HUES48 (cell line): ENCODE measurements around the gene ZIC3.
A peak's percentile ranks its signal among the peaks of the same experiment; 100 is the strongest.
"Not testable (repeated sequence)": the region's sequence is repeated elsewhere in the genome, so short reads cannot be mapped to it uniquely, and the experiment has no call there.

Source experiments
- H3K27ac ChIP-seq: one replicate; pipeline ENCODE4 v1.7.0; 2013; ENCODE audit warnings: low read depth, low read length, inconsistent platforms
- H3K27me3 ChIP-seq: 2 replicates; pipeline ENCODE4 v1.6.1; 2013; ENCODE audit warnings: mild to moderate bottlenecking, low read length; ENCODE audit not compliant: control insufficient read depth, insufficient read depth
- H3K36me3 ChIP-seq: 2 replicates; pipeline ENCODE4 v1.6.1; 2013; ENCODE audit warnings: low read length; ENCODE audit not compliant: control insufficient read depth, insufficient read depth
- H3K4me1 ChIP-seq: 2 replicates; pipeline ENCODE4 v1.6.1; 2013; ENCODE audit warnings: mild to moderate bottlenecking, low read length; ENCODE audit not compliant: control insufficient read depth, insufficient read depth
- H3K4me3 ChIP-seq: 2 replicates; pipeline ENCODE4 v1.5.1; 2013; ENCODE audit warnings: mild to moderate bottlenecking, low read depth, low read length
- H3K9ac ChIP-seq: 2 replicates; pipeline ENCODE4 v1.6.1; 2013; ENCODE audit warnings: mild to moderate bottlenecking, low read depth, low read length, moderate library complexity
- H3K9me3 ChIP-seq: 2 replicates; pipeline ENCODE4 v1.6.1; 2013; ENCODE audit warnings: low read length; ENCODE audit not compliant: control insufficient read depth, insufficient read depth

The ZIC3 gene

DNA sequence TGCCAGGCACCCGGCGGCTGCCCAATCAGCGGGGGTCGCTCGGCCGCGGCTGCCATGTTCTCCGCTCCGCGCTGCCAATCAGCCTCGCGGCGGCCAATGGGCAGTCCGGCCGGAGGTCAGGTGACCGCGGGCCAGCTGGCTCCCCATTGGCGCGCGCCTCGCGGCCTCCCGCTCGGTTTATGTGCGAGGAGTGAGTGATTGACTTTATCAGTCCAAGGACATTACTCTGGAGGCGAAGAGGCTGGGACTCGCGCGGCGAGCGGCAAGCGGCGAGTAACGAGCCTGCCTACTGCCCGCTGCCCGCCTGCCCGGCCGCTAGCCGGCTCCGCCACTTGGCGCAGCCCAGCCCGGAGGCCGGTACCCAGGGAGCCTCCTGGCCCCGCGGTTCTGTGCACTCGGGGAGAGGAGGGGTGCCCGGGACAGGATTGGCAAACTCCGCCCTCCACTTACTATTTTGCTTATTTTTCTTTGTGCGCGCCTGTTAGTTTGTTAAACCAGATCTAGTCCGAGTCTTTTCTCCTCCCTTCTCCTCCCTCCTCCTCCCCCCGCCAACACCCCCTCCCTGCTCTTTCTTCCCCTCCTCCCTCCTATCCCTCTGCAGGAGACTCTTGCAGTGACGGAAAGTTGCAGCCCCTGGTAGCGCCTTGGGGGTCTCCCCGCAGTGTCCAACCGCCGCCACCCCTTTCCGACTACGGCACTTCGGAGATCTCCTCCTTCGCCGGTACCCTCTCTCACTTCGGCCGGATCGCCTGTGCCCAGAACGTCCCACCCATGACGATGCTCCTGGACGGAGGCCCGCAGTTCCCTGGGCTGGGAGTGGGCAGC lies at the start of gene ZIC3:
TSS of gene ZIC3 (plus strand) at position 207 of the 825 bp plus-strand sequence. CDS start at position 772, 565 bp downstream.
- Histone ChIP-seq H3K4me1 (peaks cover 42% of the 10 kb centered on the region), H3K36me3 (peaks cover 32% of the 10 kb centered on the region), H3K9me3 (no peaks in the 10 kb centered on the region), H3K4me3 (peak within 1 kb of the TSS; percentile 87), H3K27me3 (peaks cover 9% of the 10 kb centered on the region; the same call in 1 of the 2 replicates), H3K9ac (peak within 1 kb of the TSS; percentile 65), H3K27ac (peak within 1 kb of the TSS; percentile 97)

- no peak overlapping the region for H3K27ac ChIP-seq
- no peaks in the 10 kb centered on the region for H3K27me3 ChIP-seq
- no peaks in the 10 kb centered on the region for H3K36me3 ChIP-seq
- H3K9me3 ChIP-seq, result no peaks in the 10 kb centered on the region
- no peak overlapping the region for H3K9ac ChIP-seq
- H3K4me3 ChIP-seq, result no peak overlapping the region
- H3K4me1 ChIP-seq, result peaks cover 10% of the 10 kb centered on the region
Observed at GRCh38 chrX:137519459-137519858, 46.5 kb upstream of the ZIC3 start.

- H3K36me3 ChIP-seq, result no peaks in the 10 kb centered on the region
- no peak overlapping the region for H3K9ac ChIP-seq
- no peaks in the 10 kb centered on the region for H3K9me3 ChIP-seq
- H3K27me3 ChIP-seq, result peaks cover 82% of the 10 kb centered on the region
- peaks cover 23% of the 10 kb centered on the region for H3K4me1 ChIP-seq
- H3K27ac ChIP-seq, result no peak overlapping the region
- H3K4me3 ChIP-seq, result peak overlapping the region; percentile 23; the same call in 1 of the 2 replicates
Observed at GRCh38 chrX:137545711-137546651, 19.9 kb upstream of the ZIC3 start.

GRCh38 chrX:137547291-137547690 lies 18.6 kb upstream of the ZIC3 start:
- Histone ChIP-seq H3K4me3 (peak overlapping the region; percentile 66), H3K27me3 (peaks cover 87% of the 10 kb centered on the region), H3K4me1 (peaks cover 29% of the 10 kb centered on the region), H3K9ac (no peak overlapping the region), H3K9me3 (no peaks in the 10 kb centered on the region), H3K27ac (no peak overlapping the region), H3K36me3 (no peaks in the 10 kb centered on the region)

DNA sequence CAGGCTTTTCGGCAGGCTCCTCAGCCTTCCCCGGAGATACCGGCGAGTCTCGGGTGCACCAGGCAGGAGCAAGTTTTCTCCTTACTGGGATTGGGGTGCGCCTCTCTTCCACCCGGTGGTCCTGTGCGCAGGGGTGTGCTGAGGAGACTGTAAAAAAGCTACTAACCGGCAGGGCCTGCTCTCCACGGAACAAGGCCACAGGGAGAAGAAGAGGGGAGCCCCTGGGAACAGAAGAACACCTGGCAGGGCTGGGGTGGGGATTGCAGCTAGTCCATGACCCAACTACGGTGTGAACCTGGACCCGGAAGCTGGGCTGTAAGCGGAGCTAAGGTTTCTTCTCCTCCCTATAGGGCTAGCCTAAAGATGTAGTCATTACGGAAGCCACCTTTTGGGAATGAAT lies 17.7 kb upstream of the ZIC3 start:
- H3K27me3 ChIP-seq, result peaks cover 82% of the 10 kb centered on the region
- H3K36me3 ChIP-seq, result no peaks in the 10 kb centered on the region
- no peak overlapping the region for H3K9ac ChIP-seq
- H3K9me3 ChIP-seq, result no peaks in the 10 kb centered on the region
- H3K27ac ChIP-seq, result no peak overlapping the region
- H3K4me3 ChIP-seq, result peak overlapping the region; percentile 66
- H3K4me1 ChIP-seq, result peaks cover 29% of the 10 kb centered on the region

GRCh38 chrX:137549073-137549472 lies 16.9 kb upstream of the ZIC3 start:
- Histone ChIP-seq H3K4me1 (peaks cover 29% of the 10 kb centered on the region), H3K9ac (no peak overlapping the region), H3K27me3 (peaks cover 74% of the 10 kb centered on the region), H3K27ac (peak overlapping the region; percentile 67), H3K36me3 (no peaks in the 10 kb centered on the region), H3K4me3 (peak overlapping the region; percentile 66), H3K9me3 (no peaks in the 10 kb centered on the region)

GRCh38 chrX:137549851-137550664 lies 15.9 kb upstream of the ZIC3 start:
- Histone ChIP-seq H3K9ac (peak overlapping the region; percentile 42; the same call in 1 of the 2 replicates), H3K4me3 (peak overlapping the region; percentile 66), H3K27me3 (peaks cover 64% of the 10 kb centered on the region)

GRCh38 chrX:137550665-137551261 lies 15.2 kb upstream of the ZIC3 start:
- Histone ChIP-seq H3K27me3 (peaks cover 57% of the 10 kb centered on the region), H3K4me3 (peak overlapping the region; percentile 66), H3K9me3 (no peaks in the 10 kb centered on the region), H3K36me3 (no peaks in the 10 kb centered on the region), H3K4me1 (peaks cover 29% of the 10 kb centered on the region), H3K9ac (peak overlapping the region; percentile 42), H3K27ac (peak overlapping the region; percentile 80)

More at GRCh38 chrX:137549851-137550664, 15.9 kb upstream of the ZIC3 start:
- H3K4me1 ChIP-seq, result peaks cover 29% of the 10 kb centered on the region
- H3K27ac ChIP-seq, result peak overlapping the region; percentile 80
- no peaks in the 10 kb centered on the region for H3K36me3 ChIP-seq
- H3K9me3 ChIP-seq, result no peaks in the 10 kb centered on the region

GRCh38 chrX:137552098-137552497 lies 13.8 kb upstream of the ZIC3 start:
- Histone ChIP-seq H3K27me3 (peaks cover 44% of the 10 kb centered on the region), H3K4me1 (peaks cover 24% of the 10 kb centered on the region)
- H3K4me3 ChIP-seq, H3K9me3 ChIP-seq, H3K36me3 ChIP-seq, H3K27ac ChIP-seq, H3K9ac ChIP-seq: not testable (repeated sequence)

DNA sequence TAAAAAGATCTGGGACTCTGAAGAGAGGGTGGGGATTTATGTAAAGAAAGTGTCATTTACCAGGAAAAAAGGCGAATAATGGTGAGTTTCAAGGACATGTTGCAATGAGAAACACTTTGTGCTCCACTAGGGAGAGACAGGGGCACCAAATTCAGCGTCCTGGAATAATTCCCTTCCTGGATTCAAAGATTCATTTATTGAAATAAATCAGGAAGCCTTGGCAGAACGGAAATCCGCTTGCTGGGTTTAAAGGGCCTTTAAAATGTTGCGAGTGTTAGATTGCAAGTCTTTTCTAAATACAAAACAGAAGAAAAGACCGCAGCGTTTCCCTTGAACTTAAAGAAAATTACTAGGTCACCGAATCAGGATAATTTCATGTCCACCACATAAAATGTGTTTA lies 3.8 kb upstream of the ZIC3 start:
- Histone ChIP-seq H3K4me3 (peak overlapping the region; percentile 87), H3K36me3 (no peaks in the 10 kb centered on the region), H3K27me3 (0 out of 2 replicates have a peak, but pooled peaks cover 4% of the 10 kb centered on the region), H3K27ac (no peak overlapping the region), H3K9ac (peak overlapping the region; percentile 90; the same call in 1 of the 2 replicates), H3K9me3 (no peaks in the 10 kb centered on the region), H3K4me1 (peaks cover 46% of the 10 kb centered on the region)
